ENCODE results near the gene LGR6. TPM values are rescaled to one million over a fixed set of nuclear protein-coding genes. Genes with fewer than 3 reads are reported as not detected.
"Not testable (repeated sequence)": the region's sequence is repeated elsewhere in the genome, so short reads cannot be mapped to it uniquely, and the experiment has no call there.

LGR6 gene
- total and polyA plus RNA-seq, 2 of the 8 experiments (the other 6 are each of a cell fraction or from before 2014, with no cell fraction given), result 0.50 to 1.0 TPM

- H4K8ac ChIP-seq (ENCODE audit: extremely low read depth, insufficient read depth, low read length); H3K4me3 ChIP-seq (ENCODE audit: extremely low read depth in 1 of 4, insufficient read depth in 2 of 4, low read depth in 3 of 4, low read length in 4 of 4); H3K23me2 ChIP-seq (ENCODE audit: low read depth, low read length); H4K5ac ChIP-seq (ENCODE audit: insufficient read length, low read depth, low read length); H3K27me3 ChIP-seq (replicated peaks in 1 of 4; ENCODE audit: control insufficient read depth in 3 of 4, extremely low read depth in 1 of 4, insufficient read depth in 3 of 4, low read length in 3 of 4); H3K4ac ChIP-seq (replicated peaks; ENCODE audit: insufficient read length, low read depth, low read length); H3K9me3 ChIP-seq (ENCODE audit: insufficient read depth in 2 of 2, low read depth in 1 of 2, low read length in 1 of 2); H2AK5ac ChIP-seq (ENCODE audit: low read depth, low read length); H3K23ac ChIP-seq (ENCODE audit: insufficient read length); H4K91ac ChIP-seq (replicated peaks; ENCODE audit: insufficient read length, low read length); H2BK12ac ChIP-seq (ENCODE audit: low read depth, low read length); H2BK5ac ChIP-seq (ENCODE audit: low read depth, low read length); POLR2A ChIA-PET (ENCODE audit: partially characterized antibody); H3K14ac ChIP-seq (ENCODE audit: insufficient read length); H3K79me2 ChIP-seq (ENCODE audit: control insufficient read depth in 1 of 2, insufficient read depth in 2 of 2, low read length in 2 of 2); H3K18ac ChIP-seq (ENCODE audit: extremely low read depth, low read length); H3K4me1 ChIP-seq (replicated peaks in 1 of 4; ENCODE audit: control insufficient read depth in 3 of 4, insufficient read depth in 4 of 4, low read length in 3 of 4); H3K9ac ChIP-seq (replicated peaks in 1 of 4; ENCODE audit: extremely low read depth in 1 of 4, low read depth in 3 of 4, low read length in 3 of 4); H2BK15ac ChIP-seq (ENCODE audit: low read length); FAIRE-seq; H2BK20ac ChIP-seq (ENCODE audit: low read length); DNase-seq (ENCODE audit: low read depth in 1 of 2, low spot score in 2 of 2); H2BK120ac ChIP-seq (replicated peaks; ENCODE audit: low read depth, low read length); H3K36me3 ChIP-seq (ENCODE audit: control insufficient read depth in 2 of 4, insufficient read depth in 4 of 4, low read length in 3 of 4); H4K20me1 ChIP-seq (replicated peaks in 1 of 2; ENCODE audit: control insufficient read depth in 1 of 2, insufficient read depth in 2 of 2, low read length in 2 of 2); H3K56ac ChIP-seq (replicated peaks; ENCODE audit: insufficient read length, low read depth, low read length); H2AFZ ChIP-seq (ENCODE audit: low read length); H3K4me2 ChIP-seq (ENCODE audit: insufficient read depth in 1 of 2, low read depth in 2 of 2, low read length in 2 of 2); H3K79me1 ChIP-seq (ENCODE audit: low read depth, low read length); CTCF ChIA-PET (ENCODE audit: partially characterized antibody); H3K27ac ChIP-seq (ENCODE audit: low read depth, low read length): not testable (repeated sequence)
- WGBS, 2 experiments (ENCODE audit: extremely low coverage in 1 of 2, insufficient coverage in 1 of 2, insufficient read length in 1 of 2, insufficient replicate concordance in 2 of 2, low coverage in 1 of 2, low lambda C conversion rate in 2 of 2, missing lambda C conversion rate in 1 of 2), result 82% methylated on average over 3 of the region's 4 CpGs; no CpG with 5 or more reads in 1 of the 2 experiments
These were observed 67.8 kb downstream of the LGR6 start for GRCh38 chr1:202261209-202261958.
